ENCODE measurements around the gene GABBR2.

The GABBR2 gene

DNA sequence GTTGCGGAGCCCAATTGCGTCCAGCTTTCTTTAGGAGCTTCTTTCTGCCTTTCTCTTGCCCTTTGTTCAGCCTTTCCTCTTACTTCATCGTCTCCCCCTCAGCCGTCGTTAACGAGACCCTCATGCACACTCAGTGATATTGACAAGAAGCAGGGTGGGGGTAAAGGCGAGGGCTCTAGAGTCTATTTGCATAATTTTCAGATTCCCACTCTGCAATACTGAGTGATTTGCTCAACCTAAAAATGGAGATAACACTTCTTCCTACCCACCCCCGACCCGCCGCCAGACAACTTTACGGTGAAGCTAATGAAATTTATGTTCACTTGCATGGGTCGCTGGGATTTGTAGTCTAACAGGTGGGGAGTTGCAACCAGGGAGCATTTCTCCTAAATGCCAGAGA lies 452.0 kb downstream of the GABBR2 start:
- no peak for DNase-seq (ENCODE audit: insufficient read length, low spot score)
- no peak for FAIRE-seq
- TF ChIP-seq, protein P1, sequence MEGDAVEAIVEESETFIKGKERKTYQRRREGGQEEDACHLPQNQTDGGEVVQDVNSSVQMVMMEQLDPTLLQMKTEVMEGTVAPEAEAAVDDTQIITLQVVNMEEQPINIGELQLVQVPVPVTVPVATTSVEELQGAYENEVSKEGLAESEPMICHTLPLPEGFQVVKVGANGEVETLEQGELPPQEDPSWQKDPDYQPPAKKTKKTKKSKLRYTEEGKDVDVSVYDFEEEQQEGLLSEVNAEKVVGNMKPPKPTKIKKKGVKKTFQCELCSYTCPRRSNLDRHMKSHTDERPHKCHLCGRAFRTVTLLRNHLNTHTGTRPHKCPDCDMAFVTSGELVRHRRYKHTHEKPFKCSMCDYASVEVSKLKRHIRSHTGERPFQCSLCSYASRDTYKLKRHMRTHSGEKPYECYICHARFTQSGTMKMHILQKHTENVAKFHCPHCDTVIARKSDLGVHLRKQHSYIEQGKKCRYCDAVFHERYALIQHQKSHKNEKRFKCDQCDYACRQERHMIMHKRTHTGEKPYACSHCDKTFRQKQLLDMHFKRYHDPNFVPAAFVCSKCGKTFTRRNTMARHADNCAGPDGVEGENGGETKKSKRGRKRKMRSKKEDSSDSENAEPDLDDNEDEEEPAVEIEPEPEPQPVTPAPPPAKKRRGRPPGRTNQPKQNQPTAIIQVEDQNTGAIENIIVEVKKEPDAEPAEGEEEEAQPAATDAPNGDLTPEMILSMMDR (IDR thresholded peaks at IDR 0.05; ENCODE audit: insufficient read depth, missing control alignments), result no peak

DNA sequence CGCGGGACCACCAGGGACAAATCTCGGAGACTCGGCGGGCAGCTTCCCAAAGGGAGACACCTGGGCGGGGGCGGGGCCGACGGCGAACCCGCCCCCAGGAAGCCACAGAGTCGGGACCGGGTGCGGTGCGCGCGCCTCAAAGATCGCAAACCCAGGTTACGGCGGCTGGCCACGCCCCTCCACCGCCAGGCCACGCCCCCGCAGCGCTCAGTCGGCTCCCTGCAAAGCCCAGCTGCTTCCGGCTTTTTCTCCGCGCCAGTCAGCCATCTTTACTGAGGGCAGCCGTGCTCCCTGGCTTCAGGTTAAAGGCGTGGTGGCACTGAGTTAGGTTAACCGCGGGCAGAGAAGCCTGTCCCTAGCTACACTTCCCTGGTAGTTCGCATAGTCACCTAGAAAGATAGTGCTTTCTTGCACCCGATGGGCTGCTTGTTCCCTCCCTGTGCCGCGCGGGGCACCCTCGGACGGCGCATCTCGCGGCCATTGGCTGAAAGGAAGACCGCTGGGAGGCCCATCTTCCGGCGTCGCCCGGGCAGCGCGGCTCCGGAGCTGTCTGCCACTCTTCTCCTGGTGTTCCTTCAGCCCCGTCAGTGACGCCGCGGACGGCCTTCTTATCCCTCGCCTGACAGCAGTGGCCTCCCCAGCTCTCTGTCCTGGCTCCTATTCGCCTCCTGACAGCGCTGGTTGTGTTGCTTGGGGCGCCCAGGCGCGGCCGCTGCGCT lies 453.0 kb downstream of the GABBR2 start, which contains the start of gene TBC1D2:
Gene TBC1D2 (minus strand): TSS at position 72 of the 719 bp plus-strand sequence. CDS start 108 bp downstream, outside the sequence.
- no peak for FAIRE-seq
- DNase-seq (ENCODE audit: insufficient read length, low spot score), result peak; percentile 92
- TF ChIP-seq, protein P1 (IDR thresholded peaks at IDR 0.05; ENCODE audit: insufficient read depth, missing control alignments), result no peak

DNA sequence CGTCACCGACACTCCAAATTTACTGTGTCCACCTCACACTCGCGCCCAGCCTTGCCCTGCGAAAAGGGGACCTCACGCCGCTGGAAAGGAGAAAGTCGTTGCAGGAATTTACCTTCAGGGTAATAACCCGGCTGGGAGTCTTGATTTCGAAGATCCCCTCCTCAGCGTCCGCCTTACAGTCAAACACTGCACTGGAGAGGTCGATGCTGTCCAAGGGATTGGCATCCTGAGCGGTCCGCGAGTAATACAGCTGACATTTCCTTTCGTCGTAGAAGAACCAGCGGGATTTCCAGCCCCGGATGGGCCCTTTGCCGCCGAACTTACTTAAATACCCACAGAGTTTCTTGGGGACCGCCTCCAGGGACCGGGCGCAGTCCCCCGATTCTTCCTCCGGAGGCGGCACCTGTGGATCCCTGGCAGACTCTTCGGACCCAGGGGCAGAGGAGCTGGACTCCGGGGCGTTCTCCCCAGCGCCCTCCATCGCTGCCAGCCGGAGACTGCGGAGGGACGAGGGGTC lies 453.6 kb downstream of the GABBR2 start:
- FAIRE-seq, result no peak
- TF ChIP-seq, protein P1 (IDR thresholded peaks at IDR 0.05; ENCODE audit: insufficient read depth, missing control alignments), result no peak
- DNase-seq (ENCODE audit: insufficient read length, low spot score), result peak; percentile 33

DNA sequence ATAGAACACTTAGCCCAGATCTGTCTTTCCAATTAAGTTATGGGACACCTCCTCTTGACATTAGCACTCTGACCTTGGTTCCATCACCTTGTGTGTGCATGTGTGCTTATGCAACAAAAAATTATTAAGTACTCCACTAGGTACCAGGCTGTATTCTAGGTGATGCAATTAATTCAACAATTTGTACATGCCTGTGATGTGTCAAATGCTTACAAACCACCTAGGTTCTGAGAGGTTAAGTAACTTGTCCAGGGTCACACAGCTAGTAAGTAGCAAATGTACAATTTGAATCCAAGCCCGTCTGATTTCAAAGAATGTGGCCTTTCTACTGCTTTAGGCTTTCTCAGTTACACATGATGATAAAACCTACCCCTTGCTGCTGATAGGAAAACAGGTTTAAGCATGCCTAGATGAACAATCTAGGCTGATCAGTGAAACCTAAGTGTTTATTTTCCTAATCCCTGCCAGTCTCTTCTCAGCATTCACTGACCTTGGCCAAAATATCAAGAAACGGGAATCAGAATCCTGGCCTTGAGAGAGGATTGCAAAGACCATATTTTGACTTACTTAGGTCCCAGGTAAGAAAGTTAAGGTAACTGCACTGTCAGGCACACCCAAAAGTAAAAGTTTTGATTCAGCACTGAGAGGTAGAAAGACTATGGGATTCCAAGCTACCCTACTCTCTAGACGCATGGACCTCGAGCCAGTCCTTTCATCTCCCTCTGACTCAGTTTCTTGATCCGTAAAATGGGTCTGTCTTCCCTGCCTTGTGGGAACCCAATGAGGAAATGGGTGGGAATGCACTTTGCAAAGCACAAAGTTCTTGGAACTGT lies 454.3 kb downstream of the GABBR2 start:
- TF ChIP-seq, protein P1 (IDR thresholded peaks at IDR 0.05; ENCODE audit: insufficient read depth, missing control alignments), result no peak
- FAIRE-seq, result no peak
- no peak for DNase-seq (ENCODE audit: insufficient read length, low spot score)

DNA sequence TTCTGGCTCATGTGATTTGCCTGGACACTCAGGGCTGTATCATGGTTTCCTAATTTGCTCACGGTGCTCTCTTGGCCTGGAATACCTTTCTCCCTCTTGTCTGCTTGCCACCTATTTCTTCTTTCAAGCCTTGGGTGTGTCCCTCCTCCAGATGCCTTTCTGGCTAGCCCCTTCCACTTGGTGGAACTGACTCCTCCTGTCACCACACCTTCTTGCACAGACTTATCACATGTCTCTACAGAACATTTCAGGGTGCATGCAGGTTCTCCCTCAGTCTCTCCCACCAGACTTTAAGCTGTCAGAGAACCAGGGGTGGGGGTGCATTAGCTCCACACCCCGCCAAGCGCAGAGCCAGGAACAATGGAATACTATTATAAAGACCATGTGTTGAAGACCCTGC lies 455.2 kb downstream of the GABBR2 start:
- DNase-seq (ENCODE audit: insufficient read length, low spot score) (no peak), FAIRE-seq (no peak)
- TF ChIP-seq, protein P1 (IDR thresholded peaks at IDR 0.05; ENCODE audit: insufficient read depth, missing control alignments), result no peak

DNA sequence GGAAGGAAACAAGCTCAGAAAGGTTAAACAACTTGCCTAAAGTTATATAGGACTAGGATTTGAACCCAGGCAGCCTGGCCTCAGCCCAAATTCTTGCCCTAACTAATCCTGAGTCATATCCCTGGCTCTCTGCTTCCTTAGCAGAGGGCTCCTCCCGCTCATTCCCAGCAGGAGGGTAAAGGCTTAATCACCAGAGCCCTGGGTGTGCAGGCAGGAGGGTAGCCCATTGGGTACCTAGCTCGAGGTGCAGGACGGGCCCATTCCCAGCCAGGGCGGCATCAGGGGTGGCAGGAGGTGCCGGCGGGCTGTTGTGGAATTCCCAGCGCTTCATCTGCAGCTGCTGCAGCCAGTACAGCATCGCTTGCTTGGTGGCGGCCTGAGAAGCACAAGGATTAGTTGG lies 457.2 kb downstream of the GABBR2 start:
- FAIRE-seq (no peak), DNase-seq (ENCODE audit: insufficient read length, low spot score) (no peak)
- TF ChIP-seq, protein P1 (IDR thresholded peaks at IDR 0.05; ENCODE audit: insufficient read depth, missing control alignments), result no peak

Measured in D721Med (cell line).